HL-60/S4 treated with retinoic acid at 250 ng/mL for 4 days and 3 days (cell line): ENCODE data around the gene MAU2.

Source experiments
- in situ Hi-C: fragments of 300-500 bp; cut with MboI; formaldehyde crosslinking; loops from 2 replicates; pipeline ENCODE4 v1.7.0; 2022; ENCODE audit warnings: low sequenced_read_pairs

The MAU2 gene

GRCh38 chr19:19305066-19305465 lies 15.6 kb upstream of the MAU2 start:
- in situ Hi-C loops = no loop called here

- in situ Hi-C loops = no loop called here
These were observed 14.9 kb upstream of the MAU2 start for GRCh38 chr19:19305696-19306095.

GRCh38 chr19:19306191-19306590 lies 14.4 kb upstream of the MAU2 start:
- in situ Hi-C loops = no loop called here

GRCh38 chr19:19308373-19308772 lies 12.3 kb upstream of the MAU2 start:
- in situ Hi-C loops = no loop called here

- in situ Hi-C loops = no loop called here
These were observed 5.2 kb upstream of the MAU2 start for GRCh38 chr19:19315444-19315843.

GRCh38 chr19:19316082-19316481 lies 4.5 kb upstream of the MAU2 start:
- in situ Hi-C loops = no loop called here

- in situ Hi-C loops = no loop called here
These were observed 783 bp upstream of the MAU2 start for GRCh38 chr19:19319732-19320360.

- in situ Hi-C loops = no loop called here
These were observed 530 bp downstream of the MAU2 start for GRCh38 chr19:19321141-19321577.

GRCh38 chr19:19324059-19324770 lies 3.6 kb downstream of the MAU2 start:
- in situ Hi-C loops = no loop called here

- in situ Hi-C loops = no loop called here
These were observed 7.0 kb downstream of the MAU2 start for GRCh38 chr19:19327672-19328071.

GRCh38 chr19:19329126-19329525 lies 8.5 kb downstream of the MAU2 start:
- in situ Hi-C loops = no loop called here

- in situ Hi-C loops = no loop called here
These were observed 13.7 kb downstream of the MAU2 start for GRCh38 chr19:19334063-19334988.

- in situ Hi-C loops = no loop called here
These were observed 14.3 kb downstream of the MAU2 start for GRCh38 chr19:19334989-19335344.

GRCh38 chr19:19335408-19336158 lies 15.0 kb downstream of the MAU2 start:
- in situ Hi-C loops = no loop called here

GRCh38 chr19:19336597-19336996 lies 16.0 kb downstream of the MAU2 start:
- in situ Hi-C loops = no loop called here

GRCh38 chr19:19337120-19337519 lies 16.5 kb downstream of the MAU2 start:
- in situ Hi-C loops = no loop called here

- in situ Hi-C loops = no loop called here
These were observed 17.5 kb downstream of the MAU2 start for GRCh38 chr19:19338082-19338481.

GRCh38 chr19:19341026-19341425 lies 20.4 kb downstream of the MAU2 start:
- in situ Hi-C loops = no loop called here

GRCh38 chr19:19342086-19343015 lies 21.7 kb downstream of the MAU2 start:
- in situ Hi-C loops = no loop called here

- in situ Hi-C loops = no loop called here
These were observed 22.4 kb downstream of the MAU2 start for GRCh38 chr19:19343016-19343362.
